ENCODE data around the gene CGB5. TPM values are rescaled to one million over a fixed set of nuclear protein-coding genes. Genes with fewer than 3 reads are reported as not detected.

The CGB5 gene
- polyA plus RNA-seq, 1 donor from 2014 or later: not detected

GRCh38 chr19:49004964-49005614, 38.6 kb upstream of the CGB5 start:
- H3K4me3 ChIP-seq (ENCODE audit: low read length): no peak overlapping the region
- no peak overlapping the region for H2AFZ ChIP-seq (ENCODE audit: low read depth, low read length)
- no peaks in the 10 kb centered on the region for H3K27me3 ChIP-seq (ENCODE audit: insufficient read depth, low read depth, low read length)
- no peak overlapping the region for H3K27ac ChIP-seq (ENCODE audit: low read length)
- no peaks in the 10 kb centered on the region for H4K20me1 ChIP-seq (ENCODE audit: insufficient read depth)
- H3K36me3 ChIP-seq (ENCODE audit: insufficient read depth, low read length): no peaks in the 10 kb centered on the region
- H3K9me3 ChIP-seq (ENCODE audit: low read length): no peaks in the 10 kb centered on the region
- no peaks in the 10 kb centered on the region for H3F3A ChIP-seq (ENCODE audit: insufficient read depth, low read length, poor library complexity, severe bottlenecking)
- TF ChIP-seq TAF1 (IDR thresholded peaks at IDR 0.05; ENCODE audit: low read depth) (no peak), RAD21 (conservative IDR thresholded peaks at IDR 0.05) (no peak), SMC3 (conservative IDR thresholded peaks at IDR 0.05; ENCODE audit: poor library complexity) (no peak), MXI1 (conservative IDR thresholded peaks at IDR 0.05; ENCODE audit: poor library complexity, severe bottlenecking) (no peak), EZH2 (IDR thresholded peaks at IDR 0.05; ENCODE audit: borderline replicate concordance, insufficient read depth, low read length, poor library complexity, severe bottlenecking) (no peak), EP300 (conservative IDR thresholded peaks at IDR 0.05; ENCODE audit: poor library complexity, severe bottlenecking) (no peak), POLR2AphosphoS5 (IDR thresholded peaks at IDR 0.05) (no peak), REST (IDR thresholded peaks at IDR 0.05; ENCODE audit: borderline replicate concordance) (no peak), CTCF (IDR thresholded peaks at IDR 0.05; ENCODE audit: poor library complexity, severe bottlenecking) (no peak)
- no peak overlapping the region for H3K9ac ChIP-seq (ENCODE audit: low read length)
- no peaks in the 10 kb centered on the region for H3K9me2 ChIP-seq (ENCODE audit: insufficient read depth, low read length)
- H3K79me2 ChIP-seq (replicated peaks; ENCODE audit: insufficient read depth, low read length): no peaks in the 10 kb centered on the region
- H3K4me2 ChIP-seq (ENCODE audit: low read length): no peak overlapping the region

GRCh38 chr19:49006905-49007304, 36.7 kb upstream of the CGB5 start:
- no peak overlapping the region for H3K4me2 ChIP-seq (ENCODE audit: low read length)
- no peaks in the 10 kb centered on the region for H3K27me3 ChIP-seq (ENCODE audit: insufficient read depth, low read depth, low read length)
- no peaks in the 10 kb centered on the region for H3K36me3 ChIP-seq (ENCODE audit: insufficient read depth, low read length)
- H3K9ac ChIP-seq (ENCODE audit: low read length): no peak overlapping the region
- no peaks in the 10 kb centered on the region for H3F3A ChIP-seq (ENCODE audit: insufficient read depth, low read length, poor library complexity, severe bottlenecking)
- no peaks in the 10 kb centered on the region for H3K79me2 ChIP-seq (replicated peaks; ENCODE audit: insufficient read depth, low read length)
- no peak overlapping the region for H3K27ac ChIP-seq (ENCODE audit: low read length)
- no peaks in the 10 kb centered on the region for H3K9me3 ChIP-seq (ENCODE audit: low read length)
- H3K9me2 ChIP-seq (ENCODE audit: insufficient read depth, low read length): no peaks in the 10 kb centered on the region
- H4K20me1 ChIP-seq (ENCODE audit: insufficient read depth): no peaks in the 10 kb centered on the region
- TF ChIP-seq SMC3 (conservative IDR thresholded peaks at IDR 0.05; ENCODE audit: poor library complexity): no peak
- TF ChIP-seq POLR2AphosphoS5 (IDR thresholded peaks at IDR 0.05): no peak
- TF ChIP-seq RAD21 (conservative IDR thresholded peaks at IDR 0.05): no peak
- no peak for TF ChIP-seq REST (IDR thresholded peaks at IDR 0.05; ENCODE audit: borderline replicate concordance)
- no peak for TF ChIP-seq MXI1 (conservative IDR thresholded peaks at IDR 0.05; ENCODE audit: poor library complexity, severe bottlenecking)
- no peak for TF ChIP-seq EP300 (conservative IDR thresholded peaks at IDR 0.05; ENCODE audit: poor library complexity, severe bottlenecking)
- H3K4me3 ChIP-seq (ENCODE audit: low read length): no peak overlapping the region
- no peak overlapping the region for H2AFZ ChIP-seq (ENCODE audit: low read depth, low read length)

Measured in neural cell (in vitro differentiated cells).